ENCODE data around the gene ASTN1. TPM values are rescaled to one million over a fixed set of nuclear protein-coding genes. Genes with fewer than 3 reads are reported as not detected.

The ASTN1 gene
- total RNA-seq, 1 donor from 2014 or later = 3.7 TPM

GRCh38 chr1:177185209-177185608 lies 20.7 kb upstream of the ASTN1 start:
- H3K9me3 ChIP-seq (ENCODE audit: control insufficient read depth in 3 of 3, low read length in 3 of 3) = no peaks in the 10 kb centered on the region
- H3K4me3 ChIP-seq (ENCODE audit: low read length in 3 of 3) = no peak overlapping the region
- H3K27ac ChIP-seq (ENCODE audit: low read depth, low read length) = no peak overlapping the region
- no peak overlapping the region for H3K9ac ChIP-seq (ENCODE audit: low read depth in 1 of 3, low read length in 3 of 3)
- no peaks in the 10 kb centered on the region for H3K36me3 ChIP-seq (ENCODE audit: control insufficient read depth in 3 of 3, insufficient read depth in 3 of 3, low read length in 3 of 3)
- peaks cover 0 to 6% (median 3%) of the 10 kb centered on the region in 3 donors for H3K4me1 ChIP-seq (ENCODE audit: control insufficient read depth in 3 of 3, insufficient read depth in 3 of 3, low read length in 3 of 3)
- H3K27me3 ChIP-seq (ENCODE audit: control insufficient read depth in 3 of 3, insufficient read depth in 3 of 3, low read length in 3 of 3) = peaks cover 4 to 10% (median 7%) of the 10 kb centered on the region in 3 donors

DNA sequence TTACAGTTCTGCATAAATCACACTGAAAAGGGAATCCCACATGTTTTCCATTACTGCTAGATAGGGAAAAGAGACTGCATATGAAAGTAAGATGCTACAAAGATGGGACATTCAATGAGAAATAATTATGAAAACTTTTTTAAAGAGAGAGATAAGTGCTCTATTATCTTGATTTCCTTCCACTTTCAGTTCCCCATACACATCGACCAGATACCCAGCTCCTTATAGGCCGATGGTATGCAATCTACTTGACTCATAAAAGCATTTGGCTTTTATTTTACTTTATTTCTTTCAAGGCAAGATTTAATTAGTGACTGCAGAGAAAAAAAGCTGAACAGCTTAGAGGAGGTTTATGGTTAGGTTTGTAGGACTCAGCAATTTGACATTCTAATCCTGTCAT lies 19.3 kb upstream of the ASTN1 start:
- Histone ChIP-seq H3K9ac (ENCODE audit: low read depth in 1 of 3, low read length in 3 of 3) (no peak overlapping the region), H3K4me1 (ENCODE audit: control insufficient read depth in 3 of 3, insufficient read depth in 3 of 3, low read length in 3 of 3) (peaks cover 0 to 6% (median 3%) of the 10 kb centered on the region in 3 donors), H3K4me3 (ENCODE audit: low read length in 3 of 3) (no peak overlapping the region), H3K36me3 (ENCODE audit: control insufficient read depth in 3 of 3, insufficient read depth in 3 of 3, low read length in 3 of 3) (no peaks in the 10 kb centered on the region), H3K9me3 (ENCODE audit: control insufficient read depth in 3 of 3, low read length in 3 of 3) (no peaks in the 10 kb centered on the region), H3K27ac (ENCODE audit: low read depth, low read length) (no peak overlapping the region), H3K27me3 (ENCODE audit: control insufficient read depth in 3 of 3, insufficient read depth in 3 of 3, low read length in 3 of 3) (peaks cover 7 to 14% (median 9%) of the 10 kb centered on the region in 3 donors)

DNA sequence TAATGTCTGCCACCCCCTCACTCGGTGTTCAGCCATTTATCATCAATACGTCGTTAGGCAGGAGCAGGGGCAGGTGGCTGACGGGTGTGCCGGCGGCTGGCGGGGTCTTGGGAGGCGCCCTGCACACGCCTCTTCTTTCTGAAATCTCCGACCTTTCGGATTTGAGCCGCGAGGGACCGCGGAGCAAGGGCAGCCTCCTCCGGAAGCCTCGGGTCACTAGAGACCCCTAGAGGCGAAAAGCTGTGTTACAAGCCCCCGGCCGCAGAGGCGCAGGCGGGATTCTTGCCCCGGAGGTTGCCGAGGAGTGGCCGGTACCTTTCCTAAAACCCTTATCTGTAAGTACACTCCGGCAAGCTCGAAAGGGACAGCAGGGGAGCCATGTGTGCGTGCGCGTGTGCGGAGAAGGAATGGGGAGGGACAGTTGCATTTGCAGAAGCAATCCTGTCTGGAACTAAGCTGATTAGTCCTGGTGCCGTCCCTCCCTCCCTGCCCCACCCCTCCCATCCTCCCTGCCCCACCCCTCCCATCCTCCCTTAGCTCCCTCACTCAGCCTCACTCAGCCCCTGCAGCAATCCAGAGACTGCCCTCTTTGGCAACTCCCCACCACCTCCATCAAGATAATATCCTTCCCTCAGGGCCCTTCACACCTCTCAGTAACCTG lies 17.2 kb upstream of the ASTN1 start:
- Histone ChIP-seq H3K36me3 (ENCODE audit: control insufficient read depth in 3 of 3, insufficient read depth in 3 of 3, low read length in 3 of 3) (no peaks in the 10 kb centered on the region), H3K9ac (ENCODE audit: low read depth in 1 of 3, low read length in 3 of 3) (peak overlapping the region in 2 of 3 donors; percentile 11 to 12), H3K4me3 (ENCODE audit: low read length in 3 of 3) (peak overlapping the region in 2 of 3 donors; percentile 52 to 60)

GRCh38 chr1:177181280-177181630 lies 16.7 kb upstream of the ASTN1 start:
- Histone ChIP-seq H3K4me1 (ENCODE audit: control insufficient read depth in 3 of 3, insufficient read depth in 3 of 3, low read length in 3 of 3) (peaks cover 0 to 6% (median 3%) of the 10 kb centered on the region in 3 donors), H3K27me3 (ENCODE audit: control insufficient read depth in 3 of 3, insufficient read depth in 3 of 3, low read length in 3 of 3) (peaks cover 7 to 14% (median 9%) of the 10 kb centered on the region in 3 donors), H3K36me3 (ENCODE audit: control insufficient read depth in 3 of 3, insufficient read depth in 3 of 3, low read length in 3 of 3) (no peaks in the 10 kb centered on the region), H3K9ac (ENCODE audit: low read depth in 1 of 3, low read length in 3 of 3) (peak overlapping the region in 2 of 3 donors; percentile 11 to 12), H3K27ac (ENCODE audit: low read depth, low read length) (no peak overlapping the region), H3K9me3 (ENCODE audit: control insufficient read depth in 3 of 3, low read length in 3 of 3) (no peaks in the 10 kb centered on the region), H3K4me3 (ENCODE audit: low read length in 3 of 3) (peak overlapping the region in 2 of 3 donors; percentile 52 to 60)

More for the DNA sequence above, 17.2 kb upstream of the ASTN1 start:
- H3K27ac ChIP-seq (ENCODE audit: low read depth, low read length) = no peak overlapping the region
- no peaks in the 10 kb centered on the region for H3K9me3 ChIP-seq (ENCODE audit: control insufficient read depth in 3 of 3, low read length in 3 of 3)
- H3K4me1 ChIP-seq (ENCODE audit: control insufficient read depth in 3 of 3, insufficient read depth in 3 of 3, low read length in 3 of 3) = peaks cover 0 to 6% (median 3%) of the 10 kb centered on the region in 3 donors
- H3K27me3 ChIP-seq (ENCODE audit: control insufficient read depth in 3 of 3, insufficient read depth in 3 of 3, low read length in 3 of 3) = peaks cover 7 to 14% (median 9%) of the 10 kb centered on the region in 3 donors

- Histone ChIP-seq H3K4me3 (ENCODE audit: low read length in 3 of 3) (no peak overlapping the region), H3K27me3 (ENCODE audit: control insufficient read depth in 3 of 3, insufficient read depth in 3 of 3, low read length in 3 of 3) (peaks cover 27 to 38% (median 28%) of the 10 kb centered on the region in 3 donors), H3K9ac (ENCODE audit: low read depth in 1 of 3, low read length in 3 of 3) (no peak overlapping the region), H3K27ac (ENCODE audit: low read depth, low read length) (no peak overlapping the region), H3K36me3 (ENCODE audit: control insufficient read depth in 3 of 3, insufficient read depth in 3 of 3, low read length in 3 of 3) (no peaks in the 10 kb centered on the region), H3K9me3 (ENCODE audit: control insufficient read depth in 3 of 3, low read length in 3 of 3) (no peaks in the 10 kb centered on the region), H3K4me1 (ENCODE audit: control insufficient read depth in 3 of 3, insufficient read depth in 3 of 3, low read length in 3 of 3) (peaks cover 6 to 13% (median 10%) of the 10 kb centered on the region in 3 donors)
Measured at GRCh38 chr1:177174921-177175634, 10.6 kb upstream of the ASTN1 start.

DNA sequence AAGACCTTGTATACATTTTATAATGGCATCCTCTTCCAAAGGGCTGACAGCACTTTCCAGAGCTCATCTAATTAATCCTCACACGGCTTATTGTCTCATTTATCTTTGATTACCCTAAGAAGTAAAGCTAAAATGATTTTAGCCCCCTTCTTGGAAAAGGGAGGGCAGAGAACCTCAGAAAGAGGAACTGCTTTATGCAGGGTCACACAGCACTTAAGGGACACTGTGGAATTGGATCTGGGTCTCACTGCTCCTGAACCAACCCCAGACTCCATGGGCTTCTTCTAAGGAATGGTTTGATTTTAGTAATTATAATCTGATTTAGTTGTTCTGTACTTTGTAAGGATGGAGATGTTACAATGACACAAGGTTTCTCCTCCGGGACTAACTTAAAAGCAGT lies 9.5 kb upstream of the ASTN1 start:
- Histone ChIP-seq H3K36me3 (ENCODE audit: control insufficient read depth in 3 of 3, insufficient read depth in 3 of 3, low read length in 3 of 3) (no peaks in the 10 kb centered on the region), H3K9ac (ENCODE audit: low read depth in 1 of 3, low read length in 3 of 3) (no peak overlapping the region), H3K9me3 (ENCODE audit: control insufficient read depth in 3 of 3, low read length in 3 of 3) (no peaks in the 10 kb centered on the region), H3K4me3 (ENCODE audit: low read length in 3 of 3) (no peak overlapping the region), H3K27me3 (ENCODE audit: control insufficient read depth in 3 of 3, insufficient read depth in 3 of 3, low read length in 3 of 3) (peaks cover 25 to 39% (median 31%) of the 10 kb centered on the region in 3 donors), H3K4me1 (ENCODE audit: control insufficient read depth in 3 of 3, insufficient read depth in 3 of 3, low read length in 3 of 3) (peaks cover 6 to 13% (median 10%) of the 10 kb centered on the region in 3 donors), H3K27ac (ENCODE audit: low read depth, low read length) (no peak overlapping the region)

GRCh38 chr1:177172866-177173265 lies 8.4 kb upstream of the ASTN1 start:
- no peak overlapping the region for H3K9ac ChIP-seq (ENCODE audit: low read depth in 1 of 3, low read length in 3 of 3)
- H3K4me1 ChIP-seq (ENCODE audit: control insufficient read depth in 3 of 3, insufficient read depth in 3 of 3, low read length in 3 of 3) = peaks cover 6 to 13% (median 10%) of the 10 kb centered on the region in 3 donors
- no peaks in the 10 kb centered on the region for H3K36me3 ChIP-seq (ENCODE audit: control insufficient read depth in 3 of 3, insufficient read depth in 3 of 3, low read length in 3 of 3)
- no peak overlapping the region for H3K27ac ChIP-seq (ENCODE audit: low read depth, low read length)
- no peak overlapping the region for H3K4me3 ChIP-seq (ENCODE audit: low read length in 3 of 3)
- no peaks in the 10 kb centered on the region for H3K9me3 ChIP-seq (ENCODE audit: control insufficient read depth in 3 of 3, low read length in 3 of 3)
- H3K27me3 ChIP-seq (ENCODE audit: control insufficient read depth in 3 of 3, insufficient read depth in 3 of 3, low read length in 3 of 3) = peaks cover 25 to 39% (median 33%) of the 10 kb centered on the region in 3 donors

DNA sequence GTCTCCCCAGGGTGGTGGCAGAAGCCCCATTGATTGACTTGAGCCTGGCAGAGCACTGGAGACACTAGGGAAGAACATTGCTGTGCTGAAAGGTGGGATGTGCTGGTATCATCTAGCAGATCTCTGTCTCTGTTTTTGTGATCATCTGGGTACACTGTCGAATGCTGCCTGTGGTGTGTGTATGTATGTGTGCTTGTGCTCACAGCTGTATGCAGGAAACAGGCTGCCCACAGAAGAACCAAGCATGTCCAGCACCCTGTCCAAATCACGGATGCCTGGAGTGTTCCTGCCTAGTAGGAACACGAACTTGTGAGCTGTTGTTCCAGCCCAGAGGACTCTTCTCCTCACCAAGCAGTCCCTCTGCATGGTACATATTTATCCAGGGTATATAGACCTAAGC lies 7.8 kb upstream of the ASTN1 start:
- H3K36me3 ChIP-seq (ENCODE audit: control insufficient read depth in 3 of 3, insufficient read depth in 3 of 3, low read length in 3 of 3) = no peaks in the 10 kb centered on the region
- H3K27me3 ChIP-seq (ENCODE audit: control insufficient read depth in 3 of 3, insufficient read depth in 3 of 3, low read length in 3 of 3) = peaks cover 26 to 39% (median 33%) of the 10 kb centered on the region in 3 donors
- H3K9ac ChIP-seq (ENCODE audit: low read depth in 1 of 3, low read length in 3 of 3) = no peak overlapping the region
- H3K4me1 ChIP-seq (ENCODE audit: control insufficient read depth in 3 of 3, insufficient read depth in 3 of 3, low read length in 3 of 3) = peaks cover 6 to 13% (median 10%) of the 10 kb centered on the region in 3 donors
- H3K4me3 ChIP-seq (ENCODE audit: low read length in 3 of 3) = no peak overlapping the region
- no peak overlapping the region for H3K27ac ChIP-seq (ENCODE audit: low read depth, low read length)
- H3K9me3 ChIP-seq (ENCODE audit: control insufficient read depth in 3 of 3, low read length in 3 of 3) = no peaks in the 10 kb centered on the region

GRCh38 chr1:177171536-177172123 lies 7.1 kb upstream of the ASTN1 start:
- no peaks in the 10 kb centered on the region for H3K9me3 ChIP-seq (ENCODE audit: control insufficient read depth in 3 of 3, low read length in 3 of 3)
- H3K4me3 ChIP-seq (ENCODE audit: low read length in 3 of 3) = no peak overlapping the region
- no peak overlapping the region for H3K9ac ChIP-seq (ENCODE audit: low read depth in 1 of 3, low read length in 3 of 3)
- no peak overlapping the region for H3K27ac ChIP-seq (ENCODE audit: low read depth, low read length)
- H3K27me3 ChIP-seq (ENCODE audit: control insufficient read depth in 3 of 3, insufficient read depth in 3 of 3, low read length in 3 of 3) = peaks cover 32 to 39% (median 36%) of the 10 kb centered on the region in 3 donors
- peaks cover 6 to 13% (median 10%) of the 10 kb centered on the region in 3 donors for H3K4me1 ChIP-seq (ENCODE audit: control insufficient read depth in 3 of 3, insufficient read depth in 3 of 3, low read length in 3 of 3)
- H3K36me3 ChIP-seq (ENCODE audit: control insufficient read depth in 3 of 3, insufficient read depth in 3 of 3, low read length in 3 of 3) = no peaks in the 10 kb centered on the region
